NCI-H774 (cell line): ENCODE results near the gene ILF3.
A peak's percentile ranks its signal among the peaks of the same experiment; 100 is the strongest.

Experiments
- DNase-seq: peaks from one replicate; lab custom pipeline; 2025; lab: John Stamatoyannopoulos, UW

Gene ILF3

DNA sequence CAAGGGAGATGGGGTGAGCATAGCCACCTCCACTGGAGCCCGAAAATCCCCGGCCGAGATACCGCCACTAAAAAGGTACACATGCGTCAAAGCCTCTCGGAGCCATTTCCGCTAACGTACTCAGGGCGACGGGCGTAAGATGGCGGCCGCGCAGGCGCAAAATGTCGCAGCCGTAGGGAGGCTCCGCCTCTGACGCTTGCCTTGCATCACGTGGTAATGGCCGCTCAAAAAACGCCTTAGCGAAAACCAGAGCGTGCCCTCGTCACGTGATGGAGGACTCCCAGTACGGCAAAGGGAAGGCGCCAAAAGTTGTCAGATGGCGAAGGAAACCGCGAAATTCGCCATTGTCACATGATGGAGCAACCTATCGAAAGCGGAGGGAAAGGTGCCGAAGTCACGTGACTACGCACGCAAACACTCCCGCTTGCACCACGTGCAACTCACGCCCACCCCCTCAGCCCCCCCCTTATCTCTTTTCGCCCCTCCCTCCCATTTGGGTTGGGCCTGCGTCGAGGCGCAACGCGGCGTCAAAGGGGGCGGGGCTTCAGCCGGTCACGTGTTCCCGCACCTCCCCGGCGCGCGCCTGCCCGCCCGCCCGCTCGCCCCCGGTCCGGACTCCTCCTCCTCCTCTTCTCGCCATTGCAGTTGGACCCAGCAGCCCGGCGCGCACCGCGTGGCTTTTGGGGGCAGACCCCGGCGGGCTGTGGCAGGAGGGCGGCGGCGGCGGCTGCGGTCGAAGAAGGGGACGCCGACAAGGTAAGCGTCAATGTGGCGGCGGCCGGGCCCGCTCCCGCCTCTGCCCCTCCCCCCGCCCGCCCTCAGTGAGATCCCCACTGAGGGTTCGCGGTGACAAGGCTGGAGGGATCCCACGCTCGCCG is at the start of gene ILF3:
Gene ILF3 (plus strand): TSS at position 615 of the 878 bp plus-strand sequence. CDS start 16,260 bp downstream, outside the sequence.
- peak; percentile 99 for DNase-seq

DNA sequence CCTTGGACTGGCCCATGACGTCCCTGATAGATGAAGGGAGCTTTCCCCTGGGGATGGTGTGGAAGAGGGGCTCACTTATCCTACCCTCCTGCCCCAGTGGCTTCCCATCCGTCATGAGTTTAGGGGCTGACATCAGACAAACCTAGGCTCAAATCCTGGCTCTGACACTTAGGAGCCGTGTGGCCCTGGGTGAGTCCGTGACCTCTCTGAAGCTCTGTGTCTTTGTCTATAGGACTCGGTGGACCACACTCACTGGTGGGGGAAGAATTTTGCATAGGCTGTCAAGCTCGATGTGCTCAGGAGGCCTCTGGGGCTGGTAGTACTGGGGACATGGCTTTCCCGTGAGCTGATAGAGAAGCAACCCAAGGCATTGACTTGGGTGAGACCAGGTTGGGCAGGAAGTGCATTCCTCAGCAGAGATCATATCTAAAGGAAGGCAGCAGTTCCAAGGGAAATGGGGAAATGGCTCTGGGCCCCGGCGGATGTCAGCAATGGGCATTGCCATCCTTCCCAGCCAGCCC is 49.6 kb upstream of the ILF3 start:
- DNase-seq: no peak

DNA sequence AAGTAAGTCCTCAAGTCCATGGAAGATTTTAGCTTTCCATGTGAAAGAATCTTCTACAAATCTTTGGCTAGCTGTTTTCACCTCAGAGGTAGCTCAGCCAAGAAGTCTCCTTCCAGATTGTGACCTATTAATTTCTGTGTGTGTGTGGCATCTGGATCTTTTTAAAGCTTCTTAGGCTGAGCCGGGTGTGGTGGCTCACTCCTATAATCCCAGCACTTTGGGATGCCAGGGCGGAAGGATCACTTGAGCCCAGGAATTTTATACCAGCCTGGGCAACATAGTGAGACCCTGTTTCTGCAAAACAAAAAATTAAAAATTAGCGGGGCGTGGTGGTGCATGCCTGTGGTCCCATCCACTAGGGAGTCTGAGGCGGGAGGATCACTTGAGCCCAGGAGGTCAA is 42.2 kb upstream of the ILF3 start:
- DNase-seq: no peak

DNA sequence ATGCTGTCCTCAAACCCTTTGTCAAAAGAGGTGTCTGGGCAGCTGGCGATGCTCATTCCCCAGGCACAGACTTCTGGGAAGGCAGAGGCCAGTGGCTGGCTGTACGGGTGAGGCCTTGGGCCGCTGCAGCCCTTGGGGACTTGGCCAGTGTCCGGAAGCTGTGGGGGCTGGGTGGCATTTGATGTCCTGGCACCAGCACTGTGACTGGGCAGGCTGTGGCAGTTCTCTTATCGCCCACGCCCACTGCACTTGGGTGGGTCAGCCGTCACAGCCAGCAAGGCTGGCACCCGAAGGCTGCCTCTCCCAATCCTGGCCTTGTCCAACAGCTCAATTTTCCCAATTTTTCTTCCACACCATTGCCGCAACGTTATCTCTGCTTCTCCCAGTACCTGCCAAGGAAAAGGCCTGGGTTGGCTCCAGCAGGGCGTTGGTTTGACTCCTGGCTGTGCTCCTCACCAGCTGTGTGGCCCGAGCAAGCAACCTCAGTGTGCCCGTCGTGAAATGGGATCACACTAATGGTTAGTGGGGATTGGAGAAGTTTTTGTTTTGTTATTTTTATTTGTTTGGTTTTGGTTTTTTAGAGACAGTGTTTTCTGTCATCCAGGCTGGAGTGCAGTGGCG is 41.5 kb upstream of the ILF3 start:
- DNase-seq: no peak

DNA sequence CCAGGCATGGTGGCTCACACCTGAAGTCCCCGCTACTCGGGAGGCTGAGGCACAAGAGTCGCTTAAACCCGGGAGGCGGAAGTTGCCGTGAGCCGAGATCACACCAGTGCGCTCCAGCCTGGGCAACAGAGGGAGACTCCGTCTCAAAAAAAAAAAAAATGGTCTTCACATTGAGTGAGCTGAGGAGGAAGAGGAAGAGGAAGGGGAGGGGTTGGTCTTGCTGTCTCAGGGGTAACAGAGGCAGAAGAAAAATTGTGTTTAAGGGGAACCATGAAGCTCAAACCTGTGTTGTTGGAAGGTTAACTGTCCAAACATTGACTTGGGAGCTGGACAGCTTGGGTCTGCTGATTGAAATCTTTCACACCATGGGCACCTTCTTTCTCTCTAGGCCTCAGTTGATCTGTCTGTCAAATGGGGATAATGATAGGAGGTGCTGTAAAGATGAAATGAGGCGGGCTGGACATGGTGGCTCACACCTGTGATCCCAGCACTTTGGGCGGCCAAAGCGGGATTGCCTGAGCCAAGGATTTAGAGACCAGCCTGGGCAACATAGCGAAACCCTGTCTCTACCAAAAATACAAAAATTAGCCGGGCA is 38.6 kb upstream of the ILF3 start:
- DNase-seq: no peak

DNA sequence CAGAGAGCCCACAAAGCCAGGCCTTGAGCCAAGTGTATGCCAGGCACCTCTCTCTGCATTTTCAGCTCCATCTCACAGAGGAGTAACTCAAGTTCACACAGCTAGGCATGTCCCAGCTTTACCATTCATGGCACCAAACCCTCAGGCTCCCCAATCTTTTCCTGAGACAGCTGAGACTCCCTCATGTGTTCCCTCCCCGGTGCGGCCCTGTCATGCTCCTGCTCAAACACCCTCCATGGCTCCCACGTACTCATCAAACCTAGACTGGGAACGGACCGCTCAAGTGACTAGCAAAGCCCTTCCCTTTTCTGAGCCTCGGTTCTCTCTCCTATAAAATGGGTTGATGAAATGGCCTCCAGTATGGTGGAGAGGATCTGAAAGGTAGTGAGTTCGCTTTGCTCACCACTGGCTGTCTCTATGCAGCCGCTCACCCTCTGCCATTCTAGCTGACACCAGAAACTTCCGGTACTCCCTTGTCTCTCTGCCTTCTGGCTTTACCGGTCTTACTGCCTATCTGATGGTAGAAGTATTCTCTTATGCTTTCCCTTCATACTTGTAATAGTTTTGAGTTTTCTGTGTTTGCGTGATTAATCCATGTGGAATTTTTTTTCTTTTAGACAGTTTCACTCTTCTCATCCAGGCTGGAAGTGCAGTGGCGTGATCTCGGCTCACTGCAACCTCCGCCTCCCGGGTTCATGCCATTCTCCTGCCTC is 36.6 kb upstream of the ILF3 start:
- no peak for DNase-seq

DNA sequence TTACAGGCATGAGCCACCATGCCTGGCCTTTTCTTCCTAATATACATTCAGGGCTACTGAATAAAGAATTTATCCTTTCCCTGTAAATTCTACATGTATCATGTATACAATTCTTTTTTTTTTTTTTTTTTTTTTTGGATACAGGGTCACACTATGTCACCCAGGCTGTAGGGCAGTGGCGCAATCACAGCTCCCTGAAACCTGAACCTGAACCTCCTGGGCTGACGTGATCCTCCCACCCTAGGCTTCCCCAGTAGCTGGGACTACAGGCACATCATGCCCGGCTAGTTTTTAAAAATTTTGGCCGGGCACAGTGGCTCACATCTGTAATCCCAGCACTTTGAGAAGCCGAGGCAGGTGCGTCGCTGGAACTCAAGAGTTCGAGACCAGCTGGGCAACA is 35.3 kb upstream of the ILF3 start:
- no peak for DNase-seq

DNA sequence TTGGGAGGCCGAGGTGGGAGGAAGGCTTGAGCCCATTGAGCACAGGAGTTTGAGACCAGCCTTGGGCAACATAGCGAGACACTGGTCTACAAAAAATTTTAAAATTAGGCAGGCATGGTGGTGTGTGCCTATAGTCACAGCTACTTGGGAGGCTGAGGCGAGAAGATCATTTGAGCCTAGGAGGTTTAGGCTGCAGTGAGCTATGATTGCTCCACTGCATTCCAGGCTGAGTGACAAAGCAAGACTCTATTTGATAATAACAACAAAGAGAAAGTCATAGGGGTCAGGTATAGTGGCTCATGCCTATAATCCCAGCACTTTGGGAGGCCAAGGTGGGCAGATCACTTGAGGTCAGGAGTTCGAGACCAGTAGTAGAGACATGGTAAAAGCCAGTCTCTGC is 33.4 kb upstream of the ILF3 start:
- no peak for DNase-seq

DNA sequence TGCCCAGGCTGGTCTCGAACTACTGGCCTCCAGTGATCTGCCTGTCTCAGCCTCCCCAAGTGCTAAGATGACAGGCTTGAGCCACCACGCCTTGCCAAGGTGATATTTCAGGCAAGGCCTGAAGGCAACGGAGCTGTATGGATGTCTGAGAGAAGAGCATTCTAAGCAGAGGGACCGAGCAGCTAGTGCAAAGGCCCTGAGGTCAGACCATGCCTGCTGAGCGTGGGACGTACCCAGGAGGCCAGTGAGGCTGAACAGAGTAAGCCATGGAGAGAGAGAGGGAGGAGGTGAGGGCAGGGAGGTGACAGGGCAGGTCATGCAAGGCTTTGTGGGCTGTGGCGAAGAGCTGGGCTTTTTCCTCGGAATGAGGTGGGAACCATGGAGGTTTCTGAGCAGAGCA is 32.2 kb upstream of the ILF3 start:
- no peak for DNase-seq

DNA sequence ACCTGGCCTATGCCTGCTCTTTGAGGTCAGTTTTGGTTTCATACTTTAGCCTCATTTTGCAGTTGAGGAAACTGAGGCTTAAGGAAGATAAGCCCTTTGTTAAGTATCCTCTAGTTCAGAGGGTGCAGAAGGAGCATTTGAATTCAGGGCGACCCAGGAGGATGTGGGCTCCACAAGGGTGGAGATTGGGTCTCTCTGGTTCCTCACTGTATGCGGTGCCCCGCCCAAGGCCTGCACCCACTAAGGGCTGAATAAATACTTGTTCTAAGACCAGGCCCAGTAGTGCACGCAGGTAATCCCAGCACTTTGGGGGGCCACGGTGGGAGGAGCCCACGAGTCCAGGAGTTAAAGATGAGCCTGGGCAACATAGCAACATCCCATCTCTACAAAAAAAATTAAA is 29.6 kb upstream of the ILF3 start:
- no peak for DNase-seq

DNA sequence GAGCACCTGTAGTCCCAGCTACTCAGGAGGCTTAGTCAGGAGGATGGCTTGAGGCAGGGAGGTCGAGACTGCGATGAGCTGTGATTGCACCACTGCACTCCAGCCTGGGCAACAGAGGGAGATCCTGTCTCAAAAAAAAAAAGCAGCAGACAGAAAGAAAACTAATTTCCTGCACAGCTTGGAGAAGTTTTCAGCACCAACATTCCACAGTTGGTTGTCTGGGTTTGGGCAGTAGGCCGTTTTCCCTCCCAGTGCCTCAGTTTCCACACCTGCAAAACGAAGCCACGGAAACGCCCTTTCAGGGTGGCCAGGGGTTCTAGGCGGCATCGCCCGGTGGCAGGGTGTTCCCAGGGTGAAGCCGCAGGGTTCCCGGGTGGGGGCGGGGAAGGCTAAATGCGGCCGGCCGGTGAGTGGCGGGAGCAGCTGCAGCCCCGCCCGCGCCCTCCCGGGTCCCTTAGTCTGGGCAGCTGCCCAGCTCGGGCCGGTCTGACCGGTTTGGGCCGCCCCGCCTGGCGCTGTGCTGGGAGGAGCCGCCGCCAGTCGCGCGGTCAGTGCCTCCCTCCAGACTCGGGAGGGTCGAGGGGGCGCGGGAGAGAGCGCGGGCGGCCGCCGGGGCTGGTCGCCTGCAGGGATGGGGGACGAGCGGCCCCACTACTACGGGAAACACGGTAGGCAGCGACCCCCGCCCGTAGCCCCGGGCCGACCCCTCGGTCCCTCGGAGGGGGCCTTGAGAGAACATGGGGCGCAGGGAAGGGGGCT is 29.0 kb upstream of the ILF3 start, which contains the start of gene SLC44A2:
Gene SLC44A2 (plus strand): TSS at position 551 of the 759 bp plus-strand sequence. CDS start 81 bp downstream, at position 632.
- DNase-seq: peak; percentile 83

DNA sequence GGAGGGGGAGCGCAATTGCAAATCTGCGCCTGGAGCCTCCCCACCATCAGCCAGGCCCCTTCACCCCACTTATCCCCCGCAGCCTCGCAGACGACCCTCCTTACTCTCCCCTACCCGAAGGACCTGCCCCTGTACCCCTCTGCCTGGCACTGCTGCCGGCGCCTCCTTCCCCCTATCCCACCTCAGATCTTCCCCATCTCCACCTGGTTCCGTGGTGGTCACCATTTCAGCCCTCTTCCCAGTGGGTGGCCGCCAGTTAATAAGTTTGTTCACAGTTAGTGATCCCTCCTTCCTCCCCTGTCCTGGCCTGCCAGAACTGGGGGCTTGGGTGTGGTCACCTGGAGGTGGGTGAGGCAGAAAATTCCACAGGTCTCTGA is 28.4 kb upstream of the ILF3 start:
- no peak for DNase-seq

DNA sequence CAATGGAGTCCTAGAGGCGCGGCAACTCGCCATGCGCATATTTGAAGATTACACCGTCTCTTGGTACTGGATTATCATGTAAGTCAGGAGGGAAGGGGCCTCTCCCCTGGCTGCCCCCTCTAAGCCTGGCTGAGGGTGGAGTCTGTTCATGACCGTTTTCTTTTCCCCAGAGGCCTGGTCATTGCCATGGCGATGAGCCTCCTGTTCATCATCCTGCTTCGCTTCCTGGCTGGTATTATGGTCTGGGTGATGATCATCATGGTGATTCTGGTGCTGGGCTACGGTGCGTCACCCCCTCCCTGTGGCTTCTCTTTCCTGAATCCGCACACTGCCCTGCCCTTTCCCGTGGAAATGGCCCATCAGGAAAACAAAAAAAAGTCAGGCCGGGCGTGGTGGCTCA is 22.3 kb upstream of the ILF3 start:
- DNase-seq: no peak

DNA sequence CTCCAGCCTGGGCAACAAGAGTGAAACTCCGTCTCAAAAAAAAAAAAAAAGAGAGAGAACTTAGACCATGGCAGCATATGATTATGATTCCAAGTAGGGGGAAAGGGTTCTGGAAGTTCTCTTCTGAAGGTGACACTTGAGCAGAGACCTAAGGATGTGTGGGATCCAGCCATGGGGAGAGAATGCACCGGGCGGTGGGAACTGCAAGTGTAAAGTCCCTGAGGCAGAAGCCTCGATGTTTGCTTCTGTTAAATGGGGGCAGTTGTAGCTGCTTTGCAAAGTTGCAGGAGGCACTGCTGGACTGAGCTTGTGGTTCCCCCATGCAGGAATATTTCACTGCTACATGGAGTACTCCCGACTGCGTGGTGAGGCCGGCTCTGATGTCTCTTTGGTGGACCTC is 19.7 kb upstream of the ILF3 start:
- no peak for DNase-seq

DNA sequence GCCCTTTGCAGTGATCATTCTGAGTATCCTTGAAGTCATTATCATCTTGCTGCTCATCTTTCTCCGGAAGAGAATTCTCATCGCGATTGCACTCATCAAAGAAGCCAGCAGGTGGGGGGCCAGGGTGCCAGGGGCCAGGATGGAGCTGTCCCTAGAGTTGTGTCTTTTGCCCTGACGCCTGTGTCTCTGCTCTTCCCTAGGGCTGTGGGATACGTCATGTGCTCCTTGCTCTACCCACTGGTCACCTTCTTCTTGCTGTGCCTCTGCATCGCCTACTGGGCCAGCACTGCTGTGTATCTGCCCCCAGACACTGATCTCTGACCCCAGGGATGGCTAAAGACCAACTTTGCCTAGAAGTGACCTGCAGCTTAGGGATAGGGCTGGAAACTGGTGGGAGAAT is 19.2 kb upstream of the ILF3 start:
- no peak for DNase-seq

DNA sequence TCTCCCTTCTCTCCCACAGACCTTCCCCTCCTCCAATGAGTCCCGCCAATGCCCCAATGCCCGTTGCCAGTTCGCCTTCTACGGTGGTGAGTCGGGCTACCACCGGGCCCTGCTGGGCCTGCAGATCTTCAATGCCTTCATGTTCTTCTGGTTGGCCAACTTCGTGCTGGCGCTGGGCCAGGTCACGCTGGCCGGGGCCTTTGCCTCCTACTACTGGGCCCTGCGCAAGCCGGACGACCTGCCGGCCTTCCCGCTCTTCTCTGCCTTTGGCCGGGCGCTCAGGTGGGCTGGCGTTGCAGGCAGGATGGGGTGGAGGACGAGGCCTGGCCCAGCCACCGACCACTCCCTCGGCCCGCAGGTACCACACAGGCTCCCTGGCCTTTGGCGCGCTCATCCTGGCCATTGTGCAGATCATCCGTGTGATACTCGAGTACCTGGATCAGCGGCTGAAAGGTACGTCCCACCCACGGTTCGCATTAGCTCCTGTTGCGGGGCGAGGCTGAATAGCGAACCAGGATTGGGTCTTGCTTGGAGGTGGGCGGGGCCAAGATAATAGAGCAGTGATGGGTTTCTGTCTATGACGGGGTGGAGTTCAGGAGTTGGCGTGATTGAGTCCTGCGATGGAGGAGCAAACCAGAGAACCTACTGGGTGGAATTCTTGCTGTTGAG is 17.7 kb upstream of the ILF3 start:
- no peak for DNase-seq

DNA sequence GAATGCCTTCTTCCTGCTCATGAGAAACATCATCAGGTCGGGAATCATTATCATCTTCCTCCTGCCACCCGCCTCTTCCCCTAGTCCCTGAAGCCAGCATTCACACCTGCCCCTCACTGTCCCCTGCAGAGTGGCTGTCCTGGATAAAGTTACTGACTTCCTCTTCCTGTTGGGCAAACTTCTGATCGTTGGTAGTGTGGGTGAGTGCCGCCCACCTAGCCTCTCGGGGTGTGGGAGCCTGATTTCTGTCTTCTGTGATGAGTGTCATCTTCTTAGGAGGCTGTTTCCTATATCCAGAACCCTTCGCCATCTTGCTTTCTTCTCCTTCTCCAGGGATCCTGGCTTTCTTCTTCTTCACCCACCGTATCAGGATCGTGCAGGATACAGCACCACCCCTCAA is 16.3 kb upstream of the ILF3 start:
- DNase-seq: no peak

DNA sequence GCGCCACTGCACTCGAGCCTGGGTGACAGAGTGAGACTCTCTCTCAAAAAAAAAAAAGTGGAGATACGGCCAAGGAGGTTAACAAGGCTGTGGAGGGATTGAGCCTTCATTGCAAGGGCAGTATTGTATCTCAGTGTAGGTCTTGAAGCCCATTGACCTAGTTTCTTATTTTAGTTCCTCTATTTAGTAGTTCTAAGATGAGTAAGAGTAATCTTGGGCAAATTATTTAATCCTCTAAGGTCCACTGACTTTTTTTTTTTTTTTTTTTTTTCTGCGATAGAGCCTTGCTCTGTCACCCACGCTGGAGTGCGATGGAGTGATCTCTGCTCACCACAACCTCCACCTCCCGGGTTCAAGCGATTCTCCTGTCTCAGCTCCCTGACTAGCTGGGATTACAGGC is 14.3 kb upstream of the ILF3 start:
- no peak for DNase-seq

DNA sequence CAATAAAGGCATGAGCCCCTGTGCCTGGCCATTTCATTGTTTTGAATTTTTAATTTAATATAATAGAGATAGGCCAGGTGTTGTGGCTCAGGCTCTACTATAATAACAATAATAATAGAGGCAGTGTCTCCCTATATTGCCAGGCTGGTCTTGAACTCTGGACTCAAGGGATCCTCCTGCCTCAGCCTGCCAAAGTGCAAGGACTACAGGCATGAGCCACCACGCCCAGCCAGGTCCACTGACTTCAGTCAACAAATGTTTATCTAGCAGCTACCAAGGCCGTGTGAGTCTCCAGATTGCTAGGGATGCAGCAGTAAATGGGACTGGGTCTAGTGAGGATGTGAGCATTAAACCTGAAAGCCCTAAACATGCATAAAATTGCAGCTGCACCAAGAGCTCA is 13.8 kb upstream of the ILF3 start:
- no peak for DNase-seq

DNA sequence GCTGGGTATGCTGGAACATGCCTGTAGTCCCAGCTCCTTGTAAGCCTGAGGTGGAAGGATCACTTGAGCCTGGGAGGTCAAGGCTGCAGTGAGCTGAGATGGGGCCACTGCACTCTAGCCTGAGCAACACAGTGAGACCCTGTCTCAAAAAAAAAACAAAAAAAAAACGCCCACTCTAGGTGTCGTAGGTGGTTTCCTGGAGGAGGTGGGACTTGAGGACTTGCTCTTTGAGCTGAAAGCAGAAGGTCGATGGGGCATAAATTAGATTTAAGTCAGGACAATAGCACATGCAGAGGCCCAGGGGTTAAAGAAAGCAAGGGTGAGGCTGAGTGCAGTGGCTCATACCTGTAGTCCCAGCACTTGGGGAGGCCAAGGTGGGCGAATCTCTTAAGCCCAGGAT is 12.9 kb upstream of the ILF3 start:
- DNase-seq: no peak
